GM18498 (cell line): ENCODE results near the gene MAGEA2.
"Not testable (repeated sequence)": the region's sequence is repeated elsewhere in the genome, so short reads cannot be mapped to it uniquely, and the experiment has no call there.

Experiments used
- ATAC-seq: cut with Tn5 transposase; IDR thresholded peaks from one replicate; pipeline ENCODE4 v1.9.1; 2021; ENCODE audit warnings: mild to moderate bottlenecking, moderate library complexity; ENCODE audit not compliant: unreplicated experiment

MAGEA2 gene

GRCh38 chrX:152709173-152709572 lies 44.5 kb downstream of the MAGEA2 start, which contains the start of gene CSAG2:
Gene CSAG2 (minus strand): TSS chrX:152709273. CDS start chrX:152709112, 161 bp downstream.
- ATAC-seq = not testable (repeated sequence)

GRCh38 chrX:152706500-152706899 lies 47.1 kb downstream of the MAGEA2 start:
- ATAC-seq = not testable (repeated sequence)

- ATAC-seq = not testable (repeated sequence)
These were observed 53.3 kb downstream of the MAGEA2 start for GRCh38 chrX:152700390-152700789.
